A673 (cell line): ENCODE measurements around the gene TLR1. TPM values are rescaled to one million over a fixed set of nuclear protein-coding genes. Genes with fewer than 3 reads are reported as not detected.

Experiments used
- BruUV-seq: library from RNA; stranded (reverse); fragments of 400-500 nt; replicated peaks from 2 replicates; lab custom pipeline; 2021; lab: Mats Ljungman, UMichigan
- CTCF ChIA-PET: fragments of 300-600 bp; sonication (Branson Sonifier 250); formaldehyde crosslinking; loops from one replicate; lab custom pipeline; 2022; ENCODE audit warnings: antibody characterized with exemption; lab: Charles Lee
- POLR2A ChIA-PET: fragments of 300-600 bp; sonication (Branson Sonifier 250); formaldehyde crosslinking; loops from one replicate; lab custom pipeline; 2022; ENCODE audit warnings: antibody characterized with exemption; ENCODE audit not compliant: low non-redundant PET; lab: Charles Lee
- DNase-seq: peaks from one replicate; pipeline ENCODE4 v3.0.0-alpha.2; 2015; ENCODE audit warnings: low spot score
- H3K27ac ChIP-seq: fragments of 200-600 bp; sonication (generic); 2 replicates; pipeline ENCODE4 v1.5.1; 2016; ENCODE audit warnings: mixed run types, low read depth, mild to moderate bottlenecking, mixed read lengths, antibody characterized with exemption, low read length; ENCODE audit not compliant: poor library complexity, severe bottlenecking
- H3K27me3 ChIP-seq: fragments of 200-600 bp; sonication (generic); replicated peaks from 2 replicates; pipeline ENCODE4 v1.6.1; 2017; ENCODE audit warnings: mixed run types, low read depth, mild to moderate bottlenecking, mixed read lengths, antibody characterized with exemption, low read length; ENCODE audit not compliant: insufficient read depth, poor library complexity
- H3K36me3 ChIP-seq: fragments of 200-600 bp; sonication (generic); 2 replicates; pipeline ENCODE4 v1.6.1; 2016; ENCODE audit warnings: mixed run types, mild to moderate bottlenecking, mixed read lengths, antibody characterized with exemption, low read length; ENCODE audit not compliant: insufficient read depth, poor library complexity, severe bottlenecking
- H3K4me1 ChIP-seq: fragments of 200-600 bp; sonication (generic); 2 replicates; pipeline ENCODE4 v1.6.1; 2017; ENCODE audit warnings: mixed run types, mild to moderate bottlenecking, mixed read lengths, antibody characterized with exemption, low read length; ENCODE audit not compliant: insufficient read depth, poor library complexity, severe bottlenecking
- H3K4me3 ChIP-seq: fragments of 200-600 bp; sonication (generic); 2 replicates; pipeline ENCODE4 v1.5.1; 2016; ENCODE audit warnings: low read depth, mixed run types, mild to moderate bottlenecking, mixed read lengths, low read length; ENCODE audit not compliant: poor library complexity, severe bottlenecking
- H3K9me3 ChIP-seq: fragments of 200-600 bp; sonication (generic); 2 replicates; pipeline ENCODE4 v1.6.1; 2016; ENCODE audit warnings: mixed run types, low read depth, mild to moderate bottlenecking, mixed read lengths, antibody characterized with exemption, low read length; ENCODE audit not compliant: poor library complexity, severe bottlenecking
- EZH2 ChIP-seq: fragments of 200-600 bp; sonication (generic); IDR thresholded peaks from 2 replicates; pipeline ENCODE4 v1.6.1; 2017; ENCODE audit warnings: borderline replicate concordance, low read depth, mild to moderate bottlenecking, mixed read lengths, antibody characterized with exemption, low read length; ENCODE audit not compliant: poor library complexity, severe bottlenecking
- intact Hi-C: fragments of 100-400 bp; cut with micrococcal nuclease; formaldehyde crosslinking; loops from one replicate; pipeline ENCODE4 v1.10.0; 2022; ENCODE audit not compliant: unreplicated experiment
- total RNA-seq: library from RNA; stranded (reverse); gene quantifications from 2 replicates; pipeline ENCODE4 v1.2.3, GENCODE V29; 2021
- TF ChIP-seq, protein P1 (sequence below): fragments of 300-800, 200-600 bp; sonication (generic); conservative IDR thresholded peaks from 2 replicates; pipeline ENCODE4 v1.5.1; 2017; ENCODE audit warnings: low read depth, mild to moderate bottlenecking, antibody characterized with exemption, low read length, moderate library complexity, mixed read lengths

TLR1 gene
- total RNA-seq, 1 experiment from 2014 or later: 0.37 TPM

DNA sequence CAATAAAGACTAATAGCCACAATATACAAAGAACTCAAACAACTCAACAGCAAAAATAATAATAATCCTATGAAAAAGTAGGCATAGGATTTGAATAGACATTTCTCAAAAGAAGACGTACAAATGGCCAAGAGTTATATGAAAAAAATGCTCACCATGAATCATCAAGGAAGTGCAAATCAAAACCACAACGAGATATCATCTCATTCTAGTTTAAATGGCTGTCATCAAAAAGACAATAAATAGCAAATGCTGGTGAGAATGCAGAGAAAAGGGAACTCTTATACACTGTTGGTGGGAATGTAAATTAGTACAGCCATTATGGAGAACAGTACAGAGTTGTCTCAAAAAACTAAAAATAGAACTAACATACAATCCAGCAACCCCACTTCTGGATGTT is 33.3 kb upstream of the TLR1 start:
- H3K36me3 ChIP-seq: no peaks in the 10 kb centered on the region
- no peak overlapping the region for H3K27ac ChIP-seq
- no peak for DNase-seq
- ChIA-PET CTCF (no interaction called here), POLR2A (no interaction called here)
- intact Hi-C loops: no loop called here
- H3K4me3 ChIP-seq: no peak overlapping the region
- H3K9me3 ChIP-seq: no peaks in the 10 kb centered on the region
- no peaks in the 10 kb centered on the region for H3K4me1 ChIP-seq
- BruUV-seq: no TSS peak
- TF ChIP-seq, protein P1, sequence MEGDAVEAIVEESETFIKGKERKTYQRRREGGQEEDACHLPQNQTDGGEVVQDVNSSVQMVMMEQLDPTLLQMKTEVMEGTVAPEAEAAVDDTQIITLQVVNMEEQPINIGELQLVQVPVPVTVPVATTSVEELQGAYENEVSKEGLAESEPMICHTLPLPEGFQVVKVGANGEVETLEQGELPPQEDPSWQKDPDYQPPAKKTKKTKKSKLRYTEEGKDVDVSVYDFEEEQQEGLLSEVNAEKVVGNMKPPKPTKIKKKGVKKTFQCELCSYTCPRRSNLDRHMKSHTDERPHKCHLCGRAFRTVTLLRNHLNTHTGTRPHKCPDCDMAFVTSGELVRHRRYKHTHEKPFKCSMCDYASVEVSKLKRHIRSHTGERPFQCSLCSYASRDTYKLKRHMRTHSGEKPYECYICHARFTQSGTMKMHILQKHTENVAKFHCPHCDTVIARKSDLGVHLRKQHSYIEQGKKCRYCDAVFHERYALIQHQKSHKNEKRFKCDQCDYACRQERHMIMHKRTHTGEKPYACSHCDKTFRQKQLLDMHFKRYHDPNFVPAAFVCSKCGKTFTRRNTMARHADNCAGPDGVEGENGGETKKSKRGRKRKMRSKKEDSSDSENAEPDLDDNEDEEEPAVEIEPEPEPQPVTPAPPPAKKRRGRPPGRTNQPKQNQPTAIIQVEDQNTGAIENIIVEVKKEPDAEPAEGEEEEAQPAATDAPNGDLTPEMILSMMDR: no peak
- no peak for TF ChIP-seq EZH2
- H3K27me3 ChIP-seq: no peaks in the 10 kb centered on the region

DNA sequence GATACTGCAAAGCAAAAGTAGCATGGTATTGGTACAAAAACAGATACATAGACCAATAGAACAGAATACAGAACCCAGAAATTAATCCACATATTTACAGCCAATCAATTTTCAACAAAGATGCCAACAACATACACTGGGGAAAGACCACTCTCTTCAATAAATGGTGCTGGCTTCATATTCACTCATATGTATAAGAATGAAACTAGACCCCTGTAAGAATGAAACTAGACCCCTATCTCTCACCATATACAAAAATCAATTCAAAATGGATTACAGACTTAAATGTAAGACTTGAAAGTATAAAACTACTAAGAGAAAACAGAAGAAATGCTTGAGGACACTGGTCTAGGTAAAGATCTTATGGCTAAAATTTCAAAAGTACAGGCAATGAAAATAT is 32.7 kb upstream of the TLR1 start:
- CTCF ChIA-PET: no interaction called here
- intact Hi-C loops: no loop called here
- Histone ChIP-seq H3K9me3 (no peaks in the 10 kb centered on the region), H3K4me3 (no peak overlapping the region), H3K36me3 (no peaks in the 10 kb centered on the region), H3K27me3 (no peaks in the 10 kb centered on the region), H3K27ac (no peak overlapping the region), H3K4me1 (no peaks in the 10 kb centered on the region)
- POLR2A ChIA-PET: no interaction called here
- BruUV-seq: no TSS peak
- TF ChIP-seq EZH2: no peak
- TF ChIP-seq, protein P1: no peak
- DNase-seq: no peak

DNA sequence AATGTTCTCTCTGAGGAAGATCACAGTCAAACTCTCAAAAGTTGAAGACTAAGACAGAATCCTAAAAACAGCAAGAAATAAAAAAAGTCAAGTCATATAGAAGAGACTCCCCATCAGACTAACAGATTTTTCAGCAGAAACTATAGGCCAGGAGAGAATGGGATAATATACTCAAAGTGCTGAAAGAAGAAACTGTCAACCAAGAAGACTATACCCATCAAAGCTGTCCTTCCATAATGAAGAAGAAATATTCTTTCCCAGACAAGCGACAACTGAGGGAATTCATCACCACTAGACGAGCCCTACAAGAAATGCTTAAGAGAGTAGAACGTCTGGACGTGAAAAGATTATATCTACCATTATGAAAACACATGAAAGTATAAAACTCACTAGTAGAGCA is 30.0 kb upstream of the TLR1 start:
- Histone ChIP-seq H3K4me1 (no peaks in the 10 kb centered on the region), H3K27ac (no peak overlapping the region), H3K27me3 (no peaks in the 10 kb centered on the region), H3K9me3 (no peaks in the 10 kb centered on the region), H3K4me3 (no peak overlapping the region), H3K36me3 (no peaks in the 10 kb centered on the region)
- no peak for DNase-seq
- BruUV-seq: no TSS peak
- no peak for TF ChIP-seq EZH2
- TF ChIP-seq, protein P1: no peak
- POLR2A ChIA-PET: no interaction called here
- intact Hi-C loops: no loop called here
- CTCF ChIA-PET: no interaction called here
